Fibroblast of skin of scalp (primary cell): ENCODE data around the gene KDM7A. TPM values are rescaled to one million over a fixed set of nuclear protein-coding genes. Genes with fewer than 3 reads are reported as not detected.
A peak's percentile ranks its signal among the peaks of the same experiment; 100 is the strongest.
"Not testable (repeated sequence)": the region's sequence is repeated elsewhere in the genome, so short reads cannot be mapped to it uniquely, and the experiment has no call there.

Experiments
- DNase-seq: peaks from one replicate; pipeline ENCODE4 v3.0.0-alpha.2; 2013
- polyA plus RNA-seq, 2 experiments: library from polyadenylated mRNA; unstranded; fragments of 120-200 nt; gene quantifications; one replicate each; pipeline ENCODE4 v1.2.1, GENCODE V29; 2013; ENCODE audit not compliant: insufficient read length in 2 of 2

KDM7A gene
- 6.6 TPM for polyA plus RNA-seq (2013, experiment 1 of 2; ENCODE audit: insufficient read length)
- 7.4 TPM for polyA plus RNA-seq (2013, experiment 2 of 2; ENCODE audit: insufficient read length)

DNA sequence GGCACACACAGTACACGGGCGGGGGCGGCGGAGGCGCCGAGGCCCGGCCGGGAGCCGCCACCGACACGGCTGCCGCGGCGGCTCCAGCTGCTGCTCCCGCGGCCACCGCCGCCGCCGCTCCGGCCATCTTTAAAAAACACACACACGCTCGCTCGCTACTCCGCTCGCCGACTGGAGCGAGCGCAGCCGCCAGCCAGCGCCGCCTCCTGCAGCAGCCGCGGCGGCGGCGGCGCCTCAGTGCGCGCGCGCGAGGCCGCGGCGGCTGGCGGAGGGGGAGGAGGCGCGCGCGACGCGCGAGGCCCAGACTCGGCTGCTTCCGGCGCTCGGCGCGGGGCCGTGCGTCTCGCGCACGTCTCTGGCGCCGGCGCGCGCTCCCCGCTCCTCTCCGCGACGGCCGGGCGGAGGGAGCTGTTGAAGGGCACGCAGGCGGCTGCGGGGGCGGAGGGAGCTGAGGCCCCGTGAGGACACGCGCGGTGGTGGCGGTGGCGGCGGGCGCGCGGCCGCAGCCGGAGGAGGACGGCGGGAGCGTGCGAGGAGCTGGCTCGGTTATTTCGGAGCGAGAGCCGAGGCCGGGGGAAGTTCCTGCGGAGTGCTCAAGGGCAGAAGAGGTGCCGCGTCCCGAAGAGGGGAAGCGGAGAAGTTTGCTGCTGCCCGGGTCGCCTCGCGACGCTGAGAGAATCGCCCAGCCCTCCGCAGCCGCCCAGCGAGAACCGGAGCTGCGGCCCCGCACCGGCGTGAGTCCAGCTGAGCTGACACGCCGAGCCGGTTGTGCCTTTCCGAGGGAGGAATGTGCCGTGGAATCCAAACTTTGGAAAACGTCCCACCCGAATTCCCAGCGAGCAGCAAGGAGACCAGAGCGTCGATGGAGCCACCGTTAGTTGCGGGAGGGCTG lies at the start of gene KDM7A:
Gene KDM7A, minus strand, starts transcription at position 173 of the 892 bp plus-strand sequence. Its CDS starts 46 bp downstream, at position 127.
- DNase-seq = peak; percentile 96

GRCh38 chr7:140225562-140226249 lies 48.9 kb upstream of the KDM7A start:
- DNase-seq = no peak

- no peak for DNase-seq
Measured at GRCh38 chr7:140223515-140224221, 46.9 kb upstream of the KDM7A start.

- DNase-seq = no peak
Measured at GRCh38 chr7:140222814-140223213, 46.0 kb upstream of the KDM7A start.

DNA sequence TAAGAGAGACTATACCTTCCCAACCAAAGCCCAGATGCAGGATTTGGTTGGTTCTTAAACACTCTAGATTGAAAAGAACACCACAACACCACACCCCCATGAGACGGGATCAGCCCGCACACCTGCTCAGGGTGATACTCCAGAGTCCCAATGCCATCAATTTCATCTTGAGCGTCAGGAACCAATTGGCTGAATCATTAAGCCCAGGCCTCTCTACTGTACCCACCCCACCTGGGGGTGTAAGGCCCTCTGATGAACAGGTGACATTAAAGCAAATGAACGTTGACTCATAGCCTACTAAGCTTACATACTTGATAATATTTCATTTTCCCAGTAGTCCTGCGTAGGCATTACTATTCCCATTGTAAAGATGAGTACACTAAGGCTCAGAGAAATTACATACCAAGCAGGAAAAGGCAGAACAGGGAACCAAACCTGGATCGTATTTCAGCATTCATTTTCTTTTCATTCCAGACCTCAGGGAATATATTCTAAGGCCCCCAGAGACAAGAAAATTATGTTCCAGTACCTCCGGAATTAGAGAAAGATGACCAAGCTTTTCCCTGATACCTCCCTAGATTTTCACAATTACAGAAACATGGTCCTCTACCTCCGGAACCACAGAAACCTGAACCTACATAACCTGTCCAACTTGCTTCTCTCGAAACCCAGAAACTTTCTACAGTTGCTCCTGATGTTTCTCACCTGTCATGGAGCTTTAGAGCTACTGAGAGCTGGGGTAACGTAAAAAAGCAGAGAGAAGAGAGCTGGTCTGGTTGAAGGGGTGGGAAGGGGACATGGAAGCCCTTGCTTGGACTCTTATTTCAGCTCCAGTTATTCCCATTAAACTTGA lies 43.1 kb upstream of the KDM7A start:
- DNase-seq = no peak

- DNase-seq = peak; percentile 26
Measured at GRCh38 chr7:140218656-140219055, 41.9 kb upstream of the KDM7A start.

DNA sequence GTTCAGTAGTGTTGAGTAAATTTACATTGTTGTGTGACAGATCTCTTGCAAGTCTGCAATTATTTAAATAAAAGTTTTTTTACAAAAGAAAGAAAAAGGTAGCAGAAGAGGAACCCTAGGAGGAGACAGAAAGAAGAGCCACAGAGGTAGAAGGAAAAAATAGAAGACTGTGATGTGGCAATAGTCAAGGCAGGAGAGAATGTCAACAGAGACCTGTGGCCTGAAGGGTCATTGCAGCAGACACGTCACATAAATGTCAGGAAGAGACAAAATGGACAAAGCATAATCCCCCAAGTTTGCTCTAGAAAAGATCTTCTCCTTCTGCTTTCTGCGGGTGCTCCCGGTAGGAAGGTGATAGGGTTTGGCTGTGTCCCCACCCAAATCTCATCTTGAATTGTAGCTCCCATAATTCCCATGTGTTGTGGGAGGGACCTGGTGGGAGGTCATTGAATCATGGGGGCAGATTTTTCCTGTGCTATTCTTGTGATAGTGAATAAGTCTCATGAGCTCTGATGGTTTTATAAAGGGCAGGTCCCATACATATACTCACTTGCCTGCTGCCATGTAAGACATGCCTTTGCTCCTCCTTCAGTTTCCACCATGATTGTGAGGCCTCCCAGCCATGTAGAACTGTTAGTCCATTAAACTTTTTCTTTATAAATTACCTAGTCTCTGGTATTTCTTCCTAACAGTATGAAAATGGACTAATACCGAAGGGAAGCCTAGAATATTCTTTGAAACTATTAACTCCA lies 41.1 kb upstream of the KDM7A start:
- no peak for DNase-seq

- no peak for DNase-seq
Measured at GRCh38 chr7:140215281-140215680, 38.5 kb upstream of the KDM7A start.

- DNase-seq = no peak
Measured at GRCh38 chr7:140214075-140214684, 37.4 kb upstream of the KDM7A start.

GRCh38 chr7:140213684-140214074 lies 36.9 kb upstream of the KDM7A start:
- DNase-seq = no peak

GRCh38 chr7:140212100-140212881 lies 35.5 kb upstream of the KDM7A start:
- no peak for DNase-seq

- no peak for DNase-seq
Measured at GRCh38 chr7:140211698-140212097, 34.9 kb upstream of the KDM7A start.

- no peak for DNase-seq
Measured at GRCh38 chr7:140209866-140210609, 33.3 kb upstream of the KDM7A start.

DNA sequence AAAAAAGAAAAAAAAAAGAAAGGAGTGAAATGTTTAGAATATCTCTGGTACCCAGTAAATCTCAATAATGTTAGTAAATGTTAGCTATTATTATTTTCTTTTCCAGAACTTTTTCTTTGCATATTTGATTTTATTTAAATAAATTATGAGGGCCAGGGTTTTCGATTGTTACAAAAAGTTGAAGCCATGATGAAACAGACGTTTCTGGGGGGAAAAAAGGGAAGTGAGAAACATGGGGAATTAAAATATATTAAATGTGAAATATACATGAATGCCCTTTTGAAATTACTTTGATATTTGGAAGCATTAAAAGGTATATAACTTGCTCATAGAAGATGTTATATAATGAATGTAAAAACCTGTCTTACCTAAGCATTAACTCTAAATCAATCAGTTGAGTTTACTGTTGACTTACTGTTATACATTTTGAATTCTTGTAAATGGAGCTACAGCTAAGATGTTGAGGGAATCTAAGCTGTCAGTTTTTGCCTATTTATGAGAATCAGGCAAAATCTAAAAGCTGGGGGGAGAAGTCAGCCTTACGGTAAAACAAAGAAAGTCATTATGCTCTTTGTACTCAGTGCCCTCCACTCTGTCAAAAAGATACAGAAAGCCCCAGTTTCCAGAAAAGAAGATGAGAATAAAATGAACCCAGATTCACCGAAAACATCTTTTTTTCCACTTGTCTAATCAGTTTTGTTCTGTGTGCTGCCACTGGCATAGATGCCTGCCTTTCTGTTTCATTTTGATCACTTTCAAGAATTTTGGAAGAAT lies 30.0 kb upstream of the KDM7A start:
- DNase-seq = no peak

DNA sequence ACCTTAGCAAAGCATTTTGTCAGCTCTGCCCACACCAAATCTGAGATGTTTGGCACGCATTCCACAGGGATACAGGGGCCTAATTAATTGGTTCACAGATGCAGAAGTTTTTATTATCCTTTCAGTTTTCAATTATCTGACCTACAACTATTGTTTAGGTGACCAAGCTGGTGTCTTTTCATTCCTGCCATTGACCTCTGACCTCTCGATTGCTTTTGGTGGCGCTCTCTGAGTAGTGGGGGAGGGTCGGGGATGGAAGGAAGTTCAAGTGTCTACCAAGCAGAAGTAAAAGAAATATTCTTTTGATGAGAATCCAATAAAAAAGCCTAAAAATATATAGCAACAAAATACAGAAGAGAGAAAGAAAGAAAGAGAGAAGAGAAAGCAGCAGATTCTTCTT lies 28.8 kb upstream of the KDM7A start:
- DNase-seq = no peak

DNA sequence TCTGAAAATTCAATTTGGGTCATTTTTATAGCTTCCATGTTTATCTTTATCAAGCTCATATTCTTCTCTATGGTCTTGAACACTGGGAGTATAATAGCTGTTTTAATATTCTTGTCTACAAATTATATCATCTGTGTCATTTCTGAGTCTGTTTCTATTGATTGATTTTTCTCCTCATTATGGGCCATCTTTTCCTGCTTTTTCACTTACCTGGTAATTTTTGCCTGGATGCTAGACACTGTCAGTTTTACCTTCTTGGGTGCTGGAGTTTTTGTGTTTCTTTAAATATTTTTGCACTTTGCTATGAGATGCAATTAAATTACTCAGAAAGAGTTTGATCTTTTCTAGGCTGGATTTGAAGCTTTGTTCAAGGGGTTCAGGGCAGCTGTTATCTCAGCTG lies 26.8 kb upstream of the KDM7A start:
- DNase-seq = no peak

- DNase-seq = not testable (repeated sequence)
Measured at GRCh38 chr7:140202942-140203341, 26.2 kb upstream of the KDM7A start.

DNA sequence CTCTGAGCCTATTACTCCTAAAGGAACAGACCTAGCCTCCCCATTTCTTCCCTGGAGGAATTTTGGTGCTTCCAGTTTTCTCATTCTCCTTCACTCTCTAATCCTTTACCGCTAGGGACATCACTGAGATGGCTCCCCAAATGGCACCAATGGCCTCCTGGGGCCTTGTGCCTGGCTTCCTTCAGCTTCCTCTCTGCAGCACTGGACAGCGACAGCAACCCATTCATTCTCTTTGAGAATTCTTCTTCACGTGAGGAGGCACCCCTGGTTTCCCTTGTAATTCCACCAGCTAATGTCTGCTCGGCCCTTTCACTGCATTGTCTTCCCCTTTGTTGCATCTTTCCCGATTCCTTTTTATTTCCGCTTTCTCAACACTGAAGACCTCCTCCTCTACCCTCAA lies 24.6 kb upstream of the KDM7A start:
- no peak for DNase-seq
